Measurements from ENCODE around the gene CAMTA1. TPM values are rescaled to one million over a fixed set of nuclear protein-coding genes. Genes with fewer than 3 reads are reported as not detected.

CAMTA1 gene
- total RNA-seq, 1 donor from 2014 or later: 77.6 TPM

GRCh38 chr1:6962996-6963911, 178.0 kb downstream of the CAMTA1 start:
- peak overlapping the region; percentile 27 for H3K4me3 Mint-ChIP-seq (ENCODE audit: unreplicated experiment)
- no peaks in the 10 kb centered on the region for H3K36me3 ChIP-seq (ENCODE audit: insufficient read depth, low read length)
- H3K27ac Mint-ChIP-seq (ENCODE audit: unreplicated experiment): no peak overlapping the region
- peaks cover 3% of the 10 kb centered on the region for H3K4me1 Mint-ChIP-seq (ENCODE audit: low read depth, unreplicated experiment)
- H3K9me3 Mint-ChIP-seq (ENCODE audit: unreplicated experiment): no peaks in the 10 kb centered on the region
- H4K20me1 ChIP-seq (ENCODE audit: insufficient read depth, low read length): no peaks in the 10 kb centered on the region
- TF ChIP-seq EZH2 (IDR thresholded peaks at IDR 0.05; ENCODE audit: insufficient read depth, low read length): peak; percentile 26
- no peak for TF ChIP-seq CTCF (IDR thresholded peaks at IDR 0.05; ENCODE audit: insufficient read depth, low read depth, low read length)
- peaks cover 33% of the 10 kb centered on the region for H3K27me3 Mint-ChIP-seq (ENCODE audit: low read depth, unreplicated experiment)
- no peaks in the 10 kb centered on the region for H3K9me3 ChIP-seq (ENCODE audit: insufficient read depth, low read depth, low read length)
- DNase-seq (ENCODE audit: low read depth): no peak
- no peaks in the 10 kb centered on the region for H3K36me3 Mint-ChIP-seq (ENCODE audit: low read depth, unreplicated experiment)
- no peak overlapping the region for H3K27ac ChIP-seq (ENCODE audit: low read depth, low read length)
- H3K4me1 ChIP-seq (ENCODE audit: insufficient read depth, low read length): peaks cover 16% of the 10 kb centered on the region
- no peak overlapping the region for H3K4me2 ChIP-seq (ENCODE audit: low read length)
- no peak for FAIRE-seq
- H3K27me3 ChIP-seq (ENCODE audit: insufficient read depth, low read length): peaks cover 48% of the 10 kb centered on the region
- H3K79me2 ChIP-seq (ENCODE audit: insufficient read depth, low read length): no peaks in the 10 kb centered on the region
- H3K4me3 ChIP-seq (ENCODE audit: insufficient read depth, low read depth, low read length): no peak overlapping the region
- H2AFZ ChIP-seq (ENCODE audit: low read depth, low read length): no peak overlapping the region
- no peak overlapping the region for H3K9ac ChIP-seq (ENCODE audit: low read length)

GRCh38 chr1:6963912-6964307, 178.7 kb downstream of the CAMTA1 start:
- FAIRE-seq: no peak
- Histone ChIP-seq H3K27ac (ENCODE audit: low read depth, low read length) (no peak overlapping the region), H3K36me3 (ENCODE audit: insufficient read depth, low read length) (no peaks in the 10 kb centered on the region), H3K4me2 (ENCODE audit: low read length) (no peak overlapping the region), H3K79me2 (ENCODE audit: insufficient read depth, low read length) (no peaks in the 10 kb centered on the region), H3K9me3 (ENCODE audit: insufficient read depth, low read depth, low read length) (no peaks in the 10 kb centered on the region), H3K4me1 (ENCODE audit: insufficient read depth, low read length) (peaks cover 22% of the 10 kb centered on the region), H3K27me3 (ENCODE audit: insufficient read depth, low read length) (peaks cover 45% of the 10 kb centered on the region), H4K20me1 (ENCODE audit: insufficient read depth, low read length) (no peaks in the 10 kb centered on the region), H3K4me3 (ENCODE audit: insufficient read depth, low read depth, low read length) (no peak overlapping the region), H2AFZ (ENCODE audit: low read depth, low read length) (no peak overlapping the region), H3K9ac (ENCODE audit: low read length) (no peak overlapping the region)
- TF ChIP-seq EZH2 (IDR thresholded peaks at IDR 0.05; ENCODE audit: insufficient read depth, low read length) (no peak), CTCF (IDR thresholded peaks at IDR 0.05; ENCODE audit: insufficient read depth, low read depth, low read length) (no peak)
- H3K36me3 Mint-ChIP-seq (ENCODE audit: low read depth, unreplicated experiment): no peaks in the 10 kb centered on the region
- H3K27ac Mint-ChIP-seq (ENCODE audit: unreplicated experiment): no peak overlapping the region
- H3K4me3 Mint-ChIP-seq (ENCODE audit: unreplicated experiment): peak overlapping the region; percentile 69
- peaks cover 33% of the 10 kb centered on the region for H3K27me3 Mint-ChIP-seq (ENCODE audit: low read depth, unreplicated experiment)
- no peak for DNase-seq (ENCODE audit: low read depth)
- peaks cover 9% of the 10 kb centered on the region for H3K4me1 Mint-ChIP-seq (ENCODE audit: low read depth, unreplicated experiment)
- no peaks in the 10 kb centered on the region for H3K9me3 Mint-ChIP-seq (ENCODE audit: unreplicated experiment)

Data from astrocyte (in vitro differentiated cells and primary cell).